Smooth muscle cell of the brain vasculature (primary cell): ENCODE data around the gene SDC3.
"Not testable (repeated sequence)": the region's sequence is repeated elsewhere in the genome, so short reads cannot be mapped to it uniquely, and the experiment has no call there.

Experiments used
- DNase-seq: peaks from one replicate; pipeline ENCODE4 v3.0.0-alpha.2; 2012; ENCODE audit warnings: low read depth, low spot score

Gene SDC3

GRCh38 chr1:30908696-30909364 lies at the start of gene SDC3:
SDC3 (minus strand) TSS chr1:30908758; CDS start chr1:30908586, 172 bp downstream.
- DNase-seq, result no peak

GRCh38 chr1:30957560-30958222 lies 49.1 kb upstream of the SDC3 start:
- no peak for DNase-seq

- DNase-seq, result no peak
Observed at GRCh38 chr1:30955448-30956015, 47.0 kb upstream of the SDC3 start.

GRCh38 chr1:30953685-30954084 lies 45.1 kb upstream of the SDC3 start:
- DNase-seq, result no peak

- DNase-seq, result no peak
Observed at GRCh38 chr1:30952098-30952497, 43.5 kb upstream of the SDC3 start.

- no peak for DNase-seq
Observed at GRCh38 chr1:30950700-30951099, 42.1 kb upstream of the SDC3 start.

GRCh38 chr1:30950053-30950452 lies 41.5 kb upstream of the SDC3 start:
- no peak for DNase-seq

- not testable (repeated sequence) for DNase-seq
Observed at GRCh38 chr1:30949487-30949838, 40.9 kb upstream of the SDC3 start.

- not testable (repeated sequence) for DNase-seq
Observed at GRCh38 chr1:30948813-30949486, 40.4 kb upstream of the SDC3 start.

GRCh38 chr1:30948278-30948677 lies 39.7 kb upstream of the SDC3 start:
- no peak for DNase-seq

- DNase-seq, result no peak
Observed at GRCh38 chr1:30947212-30947611, 38.7 kb upstream of the SDC3 start.

- DNase-seq, result no peak
Observed at GRCh38 chr1:30942326-30942963, 33.9 kb upstream of the SDC3 start.

- DNase-seq, result no peak
Observed at GRCh38 chr1:30940541-30940940, 32.0 kb upstream of the SDC3 start.

- DNase-seq, result no peak
Observed at GRCh38 chr1:30936541-30937171, 28.1 kb upstream of the SDC3 start.

- DNase-seq, result not testable (repeated sequence)
Observed at GRCh38 chr1:30935758-30936157, 27.2 kb upstream of the SDC3 start.

GRCh38 chr1:30934613-30935012 lies 26.1 kb upstream of the SDC3 start:
- no peak for DNase-seq

GRCh38 chr1:30933874-30934252 lies 25.3 kb upstream of the SDC3 start:
- no peak for DNase-seq

- no peak for DNase-seq
Observed at GRCh38 chr1:30930631-30931173, 22.1 kb upstream of the SDC3 start.

GRCh38 chr1:30929944-30930525 lies 21.5 kb upstream of the SDC3 start:
- no peak for DNase-seq

- DNase-seq, result no peak
Observed at GRCh38 chr1:30929135-30929889, 20.8 kb upstream of the SDC3 start.
